ENCODE data around the gene ATXN2. TPM values are rescaled to one million over a fixed set of nuclear protein-coding genes. Genes with fewer than 3 reads are reported as not detected.
A peak's percentile ranks its signal among the peaks of the same experiment; 100 is the strongest.

ATXN2 gene
- total RNA-seq, 1 donor from 2014 or later = 71.0 TPM

- peaks cover 20% of the 10 kb centered on the region for H3K4me1 Mint-ChIP-seq
- TF ChIP-seq, protein P1, sequence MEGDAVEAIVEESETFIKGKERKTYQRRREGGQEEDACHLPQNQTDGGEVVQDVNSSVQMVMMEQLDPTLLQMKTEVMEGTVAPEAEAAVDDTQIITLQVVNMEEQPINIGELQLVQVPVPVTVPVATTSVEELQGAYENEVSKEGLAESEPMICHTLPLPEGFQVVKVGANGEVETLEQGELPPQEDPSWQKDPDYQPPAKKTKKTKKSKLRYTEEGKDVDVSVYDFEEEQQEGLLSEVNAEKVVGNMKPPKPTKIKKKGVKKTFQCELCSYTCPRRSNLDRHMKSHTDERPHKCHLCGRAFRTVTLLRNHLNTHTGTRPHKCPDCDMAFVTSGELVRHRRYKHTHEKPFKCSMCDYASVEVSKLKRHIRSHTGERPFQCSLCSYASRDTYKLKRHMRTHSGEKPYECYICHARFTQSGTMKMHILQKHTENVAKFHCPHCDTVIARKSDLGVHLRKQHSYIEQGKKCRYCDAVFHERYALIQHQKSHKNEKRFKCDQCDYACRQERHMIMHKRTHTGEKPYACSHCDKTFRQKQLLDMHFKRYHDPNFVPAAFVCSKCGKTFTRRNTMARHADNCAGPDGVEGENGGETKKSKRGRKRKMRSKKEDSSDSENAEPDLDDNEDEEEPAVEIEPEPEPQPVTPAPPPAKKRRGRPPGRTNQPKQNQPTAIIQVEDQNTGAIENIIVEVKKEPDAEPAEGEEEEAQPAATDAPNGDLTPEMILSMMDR (conservative IDR thresholded peaks at IDR 0.05) = no peak
- H3K9me3 Mint-ChIP-seq = no peaks in the 10 kb centered on the region
Observed at GRCh38 chr12:111640506-111640905, 41.4 kb upstream of the ATXN2 start.

DNA sequence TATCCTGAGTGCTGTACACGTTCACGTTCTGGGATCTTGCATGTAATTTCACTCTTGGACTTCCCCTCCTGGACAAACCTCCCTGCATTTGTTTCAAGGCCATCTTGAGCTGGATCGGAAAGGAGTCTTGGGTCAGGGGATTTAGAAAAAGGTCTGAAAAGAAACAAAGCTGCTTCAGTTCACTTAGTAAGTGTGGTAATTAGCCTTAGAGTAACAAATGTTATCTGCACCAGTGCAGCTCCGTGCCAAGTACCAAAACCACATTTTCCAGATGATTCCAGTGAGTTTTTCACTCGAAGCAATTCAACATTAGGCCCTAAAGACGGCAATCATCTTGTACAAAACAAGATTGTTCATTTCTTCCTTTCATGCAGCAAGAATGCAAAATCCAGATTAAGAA, 39.4 kb upstream of the ATXN2 start:
- Mint-ChIP-seq H3K36me3 (ENCODE audit: low read depth) (no peaks in the 10 kb centered on the region), H3K27me3 (ENCODE audit: low read depth) (no peaks in the 10 kb centered on the region), H3K4me1 (peaks cover 25% of the 10 kb centered on the region), H3K9me3 (no peaks in the 10 kb centered on the region), H3K4me3 (no peak overlapping the region), H3K27ac (ENCODE audit: unreplicated experiment) (no peak overlapping the region)
- no peak for DNase-seq (ENCODE audit: low read depth, low spot score)
- TF ChIP-seq, protein P1 (conservative IDR thresholded peaks at IDR 0.05) = no peak

More at GRCh38 chr12:111640506-111640905, 41.4 kb upstream of the ATXN2 start:
- DNase-seq (ENCODE audit: low read depth, low spot score) = no peak
- H3K27me3 Mint-ChIP-seq (ENCODE audit: low read depth) = no peaks in the 10 kb centered on the region
- no peak overlapping the region for H3K27ac Mint-ChIP-seq (ENCODE audit: unreplicated experiment)
- no peaks in the 10 kb centered on the region for H3K36me3 Mint-ChIP-seq (ENCODE audit: low read depth)
- H3K4me3 Mint-ChIP-seq = no peak overlapping the region

- Mint-ChIP-seq H3K4me1 (peaks cover 27% of the 10 kb centered on the region), H3K4me3 (peak overlapping the region; percentile 32), H3K27ac (ENCODE audit: unreplicated experiment) (peak overlapping the region; percentile 97), H3K9me3 (no peaks in the 10 kb centered on the region), H3K27me3 (ENCODE audit: low read depth) (no peaks in the 10 kb centered on the region), H3K36me3 (ENCODE audit: low read depth) (no peaks in the 10 kb centered on the region)
- TF ChIP-seq, protein P1 (conservative IDR thresholded peaks at IDR 0.05) = no peak
- peak; percentile 10 for DNase-seq (ENCODE audit: low read depth, low spot score)
Observed at GRCh38 chr12:111636209-111636945, 37.3 kb upstream of the ATXN2 start.

DNA sequence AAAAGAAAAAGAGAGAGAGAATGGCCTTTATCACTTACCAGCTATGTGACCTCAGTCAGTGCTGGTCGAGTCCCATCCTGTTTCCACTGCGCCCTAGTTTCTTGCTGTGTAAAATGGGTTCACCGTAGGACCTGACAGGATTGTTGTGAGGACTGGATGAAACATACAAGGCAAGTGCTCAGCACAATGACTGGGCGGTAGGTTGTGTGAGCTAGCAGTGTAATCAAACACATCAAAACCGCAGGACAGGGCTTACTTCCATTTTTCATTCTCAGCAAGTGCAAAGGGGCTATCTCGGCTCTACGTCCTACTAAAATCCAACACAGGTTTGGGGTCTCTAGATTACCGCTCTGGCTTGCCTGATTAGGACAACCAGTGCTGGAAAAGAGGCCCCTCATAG, 36.4 kb upstream of the ATXN2 start:
- TF ChIP-seq, protein P1 (conservative IDR thresholded peaks at IDR 0.05) = no peak
- no peak for DNase-seq (ENCODE audit: low read depth, low spot score)
- Mint-ChIP-seq H3K4me3 (peak overlapping the region; percentile 32), H3K27me3 (ENCODE audit: low read depth) (no peaks in the 10 kb centered on the region), H3K36me3 (ENCODE audit: low read depth) (no peaks in the 10 kb centered on the region), H3K4me1 (peaks cover 27% of the 10 kb centered on the region), H3K9me3 (no peaks in the 10 kb centered on the region), H3K27ac (ENCODE audit: unreplicated experiment) (peak overlapping the region; percentile 97)

DNA sequence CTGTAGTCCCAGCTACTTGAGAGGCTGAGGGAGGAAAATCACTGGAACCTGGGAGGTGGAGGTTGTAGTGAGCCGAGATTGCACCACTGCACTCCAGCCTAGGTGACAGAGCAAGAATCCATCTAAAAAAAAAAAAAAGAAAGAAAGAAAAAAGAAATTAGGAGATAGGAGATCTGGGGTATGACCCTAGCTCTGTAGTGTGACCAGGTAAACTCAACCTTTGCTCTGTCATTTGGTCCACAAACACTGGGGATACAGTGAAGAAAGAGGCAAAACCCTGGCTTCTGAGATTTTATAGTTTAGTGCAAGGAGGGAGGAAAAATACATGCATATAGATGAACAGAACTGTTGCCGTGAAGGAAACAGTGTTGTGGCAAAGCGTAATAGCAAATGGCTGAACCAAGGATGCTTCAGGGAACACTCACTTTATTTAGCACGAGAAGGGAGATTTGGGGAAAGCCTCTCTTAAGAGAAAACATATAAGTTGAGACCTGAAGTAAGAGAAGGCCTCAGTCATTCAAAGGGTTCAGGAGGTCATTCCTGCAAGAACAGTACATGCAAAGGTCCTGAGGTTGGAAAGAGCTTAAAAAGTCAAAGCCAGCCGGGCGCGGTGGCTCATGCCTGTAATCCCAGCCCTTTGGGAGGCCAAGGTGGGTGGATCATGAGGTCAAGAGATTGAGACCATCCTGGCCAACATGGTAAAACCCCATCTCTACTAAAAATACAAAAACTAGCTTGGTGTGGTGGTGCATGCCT, 29.6 kb upstream of the ATXN2 start:
- Mint-ChIP-seq H3K27me3 (ENCODE audit: low read depth) (no peaks in the 10 kb centered on the region), H3K4me1 (peaks cover 3% of the 10 kb centered on the region), H3K4me3 (no peak overlapping the region), H3K9me3 (no peaks in the 10 kb centered on the region), H3K36me3 (ENCODE audit: low read depth) (no peaks in the 10 kb centered on the region), H3K27ac (ENCODE audit: unreplicated experiment) (no peak overlapping the region)
- no peak for DNase-seq (ENCODE audit: low read depth, low spot score)
- TF ChIP-seq, protein P1 (conservative IDR thresholded peaks at IDR 0.05) = no peak

Data from neural crest cell (in vitro differentiated cells).